Activated CD8-positive, alpha-beta T cell treated with anti-CD3 and anti-CD28 coated beads, Interleukin-2, amount 10 ng/mL, durations not matched to agents 7 days and 5 days (primary cell): ENCODE results near the gene MAPK6. TPM values are rescaled to one million over a fixed set of nuclear protein-coding genes. Genes with fewer than 3 reads are reported as not detected.
A peak's percentile ranks its signal among the peaks of the same experiment; 100 is the strongest.
"Not testable (repeated sequence)": the region's sequence is repeated elsewhere in the genome, so short reads cannot be mapped to it uniquely, and the experiment has no call there.

Experiments used
- ATAC-seq: fragments of 150-1000 bp; cut with Tn5 transposase; one replicate; pipeline ENCODE4 v1.10.0; 2021; ENCODE audit warnings: moderate library complexity
- CTCF ChIA-PET: fragments of 350-600 bp; sonication (Branson Sonifier 250); formaldehyde crosslinking; loops from one replicate; lab custom pipeline; 2021; ENCODE audit warnings: antibody characterized with exemption; lab: Charles Lee
- POLR2A ChIA-PET: fragments of 350-600 bp; sonication (Branson Sonifier 250); formaldehyde crosslinking; loops from one replicate; lab custom pipeline; 2021; ENCODE audit warnings: antibody characterized with exemption; lab: Charles Lee
- DNase-seq: peaks from one replicate; pipeline ENCODE4 v3.0.0-alpha.2; 2020
- H3K27ac Mint-ChIP-seq: one replicate; pipeline ENCODE4 v1.8.0; 2021; ENCODE audit warnings: mild to moderate bottlenecking, mixed read lengths
- H3K27me3 Mint-ChIP-seq: one replicate; pipeline ENCODE4 v1.8.0; 2021; ENCODE audit warnings: low read depth, mixed read lengths
- H3K36me3 Mint-ChIP-seq: one replicate; pipeline ENCODE4 v1.8.0; 2021; ENCODE audit warnings: low read depth, mixed read lengths
- H3K4me1 Mint-ChIP-seq: one replicate; pipeline ENCODE4 v1.8.0; 2021; ENCODE audit warnings: low read depth, mixed read lengths
- H3K4me3 Mint-ChIP-seq: one replicate; pipeline ENCODE4 v1.8.0; 2021; ENCODE audit warnings: mild to moderate bottlenecking, mixed read lengths
- H3K9me3 Mint-ChIP-seq: one replicate; pipeline ENCODE4 v1.8.0; 2022; ENCODE audit warnings: mixed read lengths; ENCODE audit not compliant: insufficient read depth
- total RNA-seq, 2 experiments: library from RNA; stranded (reverse); gene quantifications; one replicate each; pipeline ENCODE4 v1.2.3, GENCODE V29; 2021

MAPK6 gene
- total RNA-seq, 2 experiments from 2014 or later: 26.5 to 31.8 TPM

- H3K4me1 Mint-ChIP-seq: peaks cover 24% of the 10 kb centered on the region
- H3K36me3 Mint-ChIP-seq: peaks cover 50% of the 10 kb centered on the region
- H3K9me3 Mint-ChIP-seq: peaks cover 5% of the 10 kb centered on the region
- DNase-seq (no peak), ATAC-seq (no peak)
- POLR2A ChIA-PET: no interaction called here
- no peak overlapping the region for H3K4me3 Mint-ChIP-seq
- no peak overlapping the region for H3K27ac Mint-ChIP-seq
- no peaks in the 10 kb centered on the region for H3K27me3 Mint-ChIP-seq
- CTCF ChIA-PET: interaction anchor here (1.9 kb wide), 1 partner anchor 10 kb away, joined by 4 read pairs; no protein-coding TSS in a partner anchor
Observed at GRCh38 chr15:52050416-52050815, 31.4 kb downstream of the MAPK6 start.

GRCh38 chr15:52052066-52052935 is 33.3 kb downstream of the MAPK6 start:
- Mint-ChIP-seq H3K36me3 (peaks cover 39% of the 10 kb centered on the region), H3K4me3 (no peak overlapping the region), H3K9me3 (peaks cover 5% of the 10 kb centered on the region), H3K27ac (no peak overlapping the region), H3K27me3 (no peaks in the 10 kb centered on the region), H3K4me1 (peaks cover 7% of the 10 kb centered on the region)
- ChIA-PET POLR2A (interaction anchor here (0.7 kb wide), 1 partner anchor 31 kb away, joined by 3 read pairs; no protein-coding TSS in a partner anchor), CTCF (interaction anchor here (0.6 to 1.9 kb wide), 3 partner anchors 8 to 26 kb away, joined by 3 to 4 read pairs (median 4); no protein-coding TSS in a partner anchor)
- peak; percentile 1 for DNase-seq
- ATAC-seq: no peak

- H3K36me3 Mint-ChIP-seq: peaks cover 37% of the 10 kb centered on the region
- H3K27me3 Mint-ChIP-seq: no peaks in the 10 kb centered on the region
- DNase-seq (no peak), ATAC-seq (no peak)
- H3K27ac Mint-ChIP-seq: no peak overlapping the region
- H3K4me3 Mint-ChIP-seq: no peak overlapping the region
- ChIA-PET POLR2A (interaction anchor here (0.9 kb wide), 1 partner anchor 31 kb away, joined by 3 read pairs; no protein-coding TSS in a partner anchor), CTCF (interaction anchor here (1.0 to 1.9 kb wide), 3 partner anchors 9 to 24 kb away, joined by 4 to 5 read pairs (median 4); no protein-coding TSS in a partner anchor)
- H3K9me3 Mint-ChIP-seq: peaks cover 5% of the 10 kb centered on the region
- no peaks in the 10 kb centered on the region for H3K4me1 Mint-ChIP-seq
Observed at GRCh38 chr15:52054381-52054780, 35.4 kb downstream of the MAPK6 start.

GRCh38 chr15:52054858-52055257 is 35.8 kb downstream of the MAPK6 start:
- CTCF ChIA-PET: interaction anchor here (1.0 to 1.4 kb wide), 2 partner anchors 9 to 11 kb away, joined by 3 to 5 read pairs; no protein-coding TSS in a partner anchor
- H3K27ac Mint-ChIP-seq, H3K4me3 Mint-ChIP-seq, H3K27me3 Mint-ChIP-seq, H3K9me3 Mint-ChIP-seq, ATAC-seq, H3K4me1 Mint-ChIP-seq: not testable (repeated sequence)
- peaks cover 39% of the 10 kb centered on the region for H3K36me3 Mint-ChIP-seq
- peak; percentile 3 for DNase-seq
- POLR2A ChIA-PET: interaction anchor here (0.9 kb wide), 1 partner anchor 31 kb away, joined by 3 read pairs; no protein-coding TSS in a partner anchor

DNA sequence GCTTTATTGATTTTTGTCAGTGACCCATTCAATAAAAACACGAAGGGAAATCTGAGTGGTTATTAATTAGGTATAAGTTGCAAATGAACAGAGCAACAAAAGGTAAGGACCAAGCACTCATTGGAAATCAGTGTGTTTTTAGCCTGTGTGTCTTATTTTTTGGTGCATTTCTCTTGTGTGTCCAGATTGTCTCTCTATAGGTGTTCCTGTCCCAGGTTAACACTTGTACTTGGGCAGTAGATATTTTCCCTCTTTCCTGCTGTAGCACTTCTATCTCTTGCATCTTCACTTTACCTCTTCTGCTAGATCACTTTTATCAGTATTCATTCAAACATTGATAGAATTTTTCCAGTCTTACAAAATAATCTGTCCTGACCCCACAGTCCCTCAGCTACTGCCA is 37.0 kb downstream of the MAPK6 start:
- ChIA-PET POLR2A (no interaction called here), CTCF (interaction anchor here (1.4 kb wide), 1 partner anchor 10 kb away, joined by 4 read pairs; no protein-coding TSS in a partner anchor)
- no peak for DNase-seq
- Mint-ChIP-seq H3K27me3 (no peaks in the 10 kb centered on the region), H3K36me3 (peaks cover 34% of the 10 kb centered on the region), H3K4me3 (no peak overlapping the region), H3K27ac (no peak overlapping the region), H3K9me3 (no peaks in the 10 kb centered on the region), H3K4me1 (no peaks in the 10 kb centered on the region)
- ATAC-seq: no peak

GRCh38 chr15:52056496-52056895 is 37.5 kb downstream of the MAPK6 start:
- Mint-ChIP-seq H3K36me3 (peaks cover 32% of the 10 kb centered on the region), H3K27me3 (no peaks in the 10 kb centered on the region), H3K4me1 (no peaks in the 10 kb centered on the region), H3K4me3 (no peak overlapping the region), H3K27ac (no peak overlapping the region), H3K9me3 (no peaks in the 10 kb centered on the region)
- CTCF ChIA-PET: interaction anchor here (1.4 kb wide), 1 partner anchor 10 kb away, joined by 4 read pairs; no protein-coding TSS in a partner anchor
- DNase-seq (peak; percentile 4), ATAC-seq (no peak)
- POLR2A ChIA-PET: no interaction called here

- no peak for DNase-seq
- H3K27me3 Mint-ChIP-seq: no peaks in the 10 kb centered on the region
- peaks cover 28% of the 10 kb centered on the region for H3K36me3 Mint-ChIP-seq
- CTCF ChIA-PET: interaction anchor here (0.9 to 1.8 kb wide), 4 partner anchors 9 to 20 kb away, joined by 3 to 7 read pairs (median 4); no protein-coding TSS in a partner anchor
- ATAC-seq: no peak
- no peak overlapping the region for H3K27ac Mint-ChIP-seq
- H3K9me3 Mint-ChIP-seq: no peaks in the 10 kb centered on the region
- POLR2A ChIA-PET: interaction anchor here (0.9 kb wide), 1 partner anchor 11 kb away, joined by 4 read pairs; no protein-coding TSS in a partner anchor
- H3K4me3 Mint-ChIP-seq: no peak overlapping the region
- H3K4me1 Mint-ChIP-seq: no peaks in the 10 kb centered on the region
Observed at GRCh38 chr15:52057996-52058395, 39.0 kb downstream of the MAPK6 start.

- H3K36me3 Mint-ChIP-seq: peaks cover 37% of the 10 kb centered on the region
- H3K9me3 Mint-ChIP-seq: no peaks in the 10 kb centered on the region
- DNase-seq (peak; percentile 7), ATAC-seq (no peak)
- H3K27ac Mint-ChIP-seq: peak overlapping the region; percentile 1
- ChIA-PET CTCF (interaction anchor here (1.6 kb wide), 1 partner anchor 9 kb away, joined by 4 read pairs; no protein-coding TSS in a partner anchor), POLR2A (no interaction called here)
- H3K27me3 Mint-ChIP-seq: no peaks in the 10 kb centered on the region
- no peak overlapping the region for H3K4me3 Mint-ChIP-seq
- H3K4me1 Mint-ChIP-seq: no peaks in the 10 kb centered on the region
Observed at GRCh38 chr15:52060501-52060900, 41.5 kb downstream of the MAPK6 start.

DNA sequence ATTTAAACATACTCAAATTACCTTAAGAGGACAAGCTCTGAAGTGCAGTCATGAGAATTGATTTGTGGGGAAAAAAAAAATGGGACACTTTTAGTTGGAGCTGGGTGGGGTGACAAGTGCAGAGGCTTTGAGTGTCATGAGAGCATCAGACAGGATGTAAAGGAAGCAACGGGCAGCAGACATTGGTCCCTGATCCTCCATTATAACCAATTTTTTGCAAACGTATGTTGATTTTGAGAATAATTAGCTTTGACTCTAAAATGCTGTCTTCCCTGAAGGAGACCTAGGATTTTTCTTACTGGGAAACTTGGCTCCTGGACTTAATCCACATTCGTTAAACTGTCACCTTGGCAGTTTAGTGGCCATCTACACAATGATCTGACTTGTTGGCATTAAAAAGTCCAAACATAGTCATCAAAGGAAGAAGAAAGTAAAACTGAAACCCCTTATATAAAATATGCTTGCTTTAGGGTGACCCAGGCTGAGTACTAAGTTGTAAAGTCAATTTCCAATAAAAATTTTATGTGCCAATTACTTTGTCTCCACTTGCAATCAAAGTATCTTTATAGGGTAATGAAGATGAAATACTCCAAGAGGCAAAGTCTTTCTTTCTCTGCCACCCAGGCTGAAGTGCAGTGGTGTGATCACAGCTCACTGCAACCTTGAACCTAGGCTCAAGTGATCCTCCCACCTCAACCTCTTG is 48.0 kb downstream of the MAPK6 start:
- no peak overlapping the region for H3K4me3 Mint-ChIP-seq
- H3K9me3 Mint-ChIP-seq: no peaks in the 10 kb centered on the region
- peaks cover 27% of the 10 kb centered on the region for H3K36me3 Mint-ChIP-seq
- H3K27me3 Mint-ChIP-seq: peaks cover 3% of the 10 kb centered on the region
- peaks cover 14% of the 10 kb centered on the region for H3K4me1 Mint-ChIP-seq
- H3K27ac Mint-ChIP-seq: peak overlapping the region; percentile 68
- ATAC-seq (no peak), DNase-seq (no peak)
- ChIA-PET POLR2A (interaction anchor here (0.9 to 1.2 kb wide), 2 partner anchors 9 to 47 kb away, joined by 3 read pairs; no protein-coding TSS in a partner anchor), CTCF (interaction anchor here (0.6 to 4.8 kb wide), 8 partner anchors 9 to 142 kb away, joined by 3 to 58 read pairs (median 4); no protein-coding TSS in a partner anchor)

GRCh38 chr15:52067545-52067926 is 48.5 kb downstream of the MAPK6 start:
- Mint-ChIP-seq H3K36me3 (peaks cover 27% of the 10 kb centered on the region), H3K4me1 (peaks cover 14% of the 10 kb centered on the region), H3K27me3 (peaks cover 3% of the 10 kb centered on the region), H3K27ac (no peak overlapping the region), H3K4me3 (no peak overlapping the region), H3K9me3 (no peaks in the 10 kb centered on the region)
- DNase-seq (no peak), ATAC-seq (no peak)
- ChIA-PET POLR2A (interaction anchor here (0.9 kb wide), 1 partner anchor 9 kb away, joined by 3 read pairs; no protein-coding TSS in a partner anchor), CTCF (interaction anchor here (1.0 to 4.8 kb wide), 5 partner anchors 9 to 141 kb away, joined by 4 to 58 read pairs (median 6); no protein-coding TSS in a partner anchor)
